ENCODE measurements around the gene NMUR1.

NMUR1 gene

GRCh38 chr2:231548752-231549151 lies 18.5 kb upstream of the NMUR1 start:
- DNase-seq (ENCODE audit: extremely low read depth, low read depth) = no peak
- no peak for TF ChIP-seq CTCF (IDR thresholded peaks at IDR 0.05; ENCODE audit: low read depth, low read length)

GRCh38 chr2:231547315-231548110 lies 17.3 kb upstream of the NMUR1 start:
- DNase-seq (ENCODE audit: extremely low read depth, low read depth) = no peak
- no peak for TF ChIP-seq CTCF (IDR thresholded peaks at IDR 0.05; ENCODE audit: low read depth, low read length)

- DNase-seq (ENCODE audit: extremely low read depth, low read depth) = no peak
- TF ChIP-seq CTCF (IDR thresholded peaks at IDR 0.05; ENCODE audit: low read depth, low read length) = no peak
These were observed 15.9 kb upstream of the NMUR1 start for GRCh38 chr2:231546014-231546715.

- DNase-seq (ENCODE audit: extremely low read depth, low read depth) = no peak
These were observed 15.1 kb upstream of the NMUR1 start for GRCh38 chr2:231545105-231545902.

GRCh38 chr2:231542136-231542535 lies 11.9 kb upstream of the NMUR1 start:
- no peak for TF ChIP-seq CTCF (IDR thresholded peaks at IDR 0.05; ENCODE audit: low read depth, low read length)
- no peak for DNase-seq (ENCODE audit: extremely low read depth, low read depth)

More at GRCh38 chr2:231545105-231545902, 15.1 kb upstream of the NMUR1 start:
- TF ChIP-seq CTCF (IDR thresholded peaks at IDR 0.05; ENCODE audit: low read depth, low read length) = no peak

GRCh38 chr2:231541645-231542044 lies 11.4 kb upstream of the NMUR1 start:
- TF ChIP-seq CTCF (IDR thresholded peaks at IDR 0.05; ENCODE audit: low read depth, low read length) = no peak
- DNase-seq (ENCODE audit: extremely low read depth, low read depth) = no peak

All from AG09319 (cell line).